ENCODE data around the gene NEXN. TPM values are rescaled to one million over a fixed set of nuclear protein-coding genes. Genes with fewer than 3 reads are reported as not detected.
A peak's percentile ranks its signal among the peaks of the same experiment; 100 is the strongest.

NEXN gene
- total RNA-seq, 2 experiments from 2014 or later, result 0.51 to 0.57 TPM

DNA sequence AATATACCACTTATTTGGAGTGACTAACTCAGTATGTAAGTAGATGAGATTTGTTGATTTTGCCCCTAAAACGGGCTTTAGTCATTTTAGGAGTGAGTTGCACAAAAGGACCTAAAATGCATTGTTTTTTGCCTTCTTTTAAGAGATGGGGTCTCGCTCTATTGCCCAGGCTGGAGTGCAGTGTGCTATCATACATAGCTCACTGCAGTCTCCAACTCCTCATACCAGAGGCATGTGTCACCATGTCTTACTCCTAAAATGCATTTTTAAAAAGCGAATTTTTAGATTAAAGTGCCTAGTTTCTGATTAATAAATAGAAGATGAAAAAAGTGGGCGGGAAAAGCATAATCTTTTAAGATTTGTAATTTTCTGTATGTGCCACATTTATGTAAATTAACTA, 11.5 kb upstream of the NEXN start:
- Mint-ChIP-seq H3K9me3 (no peaks in the 10 kb centered on the region), H3K4me1 (ENCODE audit: low read depth) (no peaks in the 10 kb centered on the region), H3K27me3 (no peaks in the 10 kb centered on the region), H3K4me3 (no peak overlapping the region), H3K27ac (no peak overlapping the region), H3K36me3 (peaks cover 7% of the 10 kb centered on the region)
- intact Hi-C loops (cut with micrococcal nuclease), result no loop called here
- ChIA-PET CTCF (no interaction called here), POLR2A (no interaction called here)
- no peak for DNase-seq

GRCh38 chr1:77881061-77881460, 7.4 kb upstream of the NEXN start:
- no peak overlapping the region for H3K4me3 Mint-ChIP-seq
- intact Hi-C loops (cut with micrococcal nuclease), result no loop called here
- no peak for DNase-seq
- H3K36me3 Mint-ChIP-seq, result peaks cover 5% of the 10 kb centered on the region
- CTCF ChIA-PET, result no interaction called here
- H3K27me3 Mint-ChIP-seq, result peaks cover 3% of the 10 kb centered on the region
- POLR2A ChIA-PET, result no interaction called here
- no peaks in the 10 kb centered on the region for H3K4me1 Mint-ChIP-seq (ENCODE audit: low read depth)
- H3K27ac Mint-ChIP-seq, result no peak overlapping the region
- H3K9me3 Mint-ChIP-seq, result no peaks in the 10 kb centered on the region

- H3K27me3 Mint-ChIP-seq, result peaks cover 10% of the 10 kb centered on the region
- intact Hi-C loops (cut with micrococcal nuclease), result no loop called here
- H3K4me1 Mint-ChIP-seq (ENCODE audit: low read depth), result peaks cover under 1% of the 10 kb centered on the region
- no peak for DNase-seq
- peaks cover 9% of the 10 kb centered on the region for H3K36me3 Mint-ChIP-seq
- no peak overlapping the region for H3K27ac Mint-ChIP-seq
- ChIA-PET POLR2A (no interaction called here), CTCF (no interaction called here)
- H3K4me3 Mint-ChIP-seq, result no peak overlapping the region
- no peaks in the 10 kb centered on the region for H3K9me3 Mint-ChIP-seq
Observed at GRCh38 chr1:77882411-77882810, 6.0 kb upstream of the NEXN start.

DNA sequence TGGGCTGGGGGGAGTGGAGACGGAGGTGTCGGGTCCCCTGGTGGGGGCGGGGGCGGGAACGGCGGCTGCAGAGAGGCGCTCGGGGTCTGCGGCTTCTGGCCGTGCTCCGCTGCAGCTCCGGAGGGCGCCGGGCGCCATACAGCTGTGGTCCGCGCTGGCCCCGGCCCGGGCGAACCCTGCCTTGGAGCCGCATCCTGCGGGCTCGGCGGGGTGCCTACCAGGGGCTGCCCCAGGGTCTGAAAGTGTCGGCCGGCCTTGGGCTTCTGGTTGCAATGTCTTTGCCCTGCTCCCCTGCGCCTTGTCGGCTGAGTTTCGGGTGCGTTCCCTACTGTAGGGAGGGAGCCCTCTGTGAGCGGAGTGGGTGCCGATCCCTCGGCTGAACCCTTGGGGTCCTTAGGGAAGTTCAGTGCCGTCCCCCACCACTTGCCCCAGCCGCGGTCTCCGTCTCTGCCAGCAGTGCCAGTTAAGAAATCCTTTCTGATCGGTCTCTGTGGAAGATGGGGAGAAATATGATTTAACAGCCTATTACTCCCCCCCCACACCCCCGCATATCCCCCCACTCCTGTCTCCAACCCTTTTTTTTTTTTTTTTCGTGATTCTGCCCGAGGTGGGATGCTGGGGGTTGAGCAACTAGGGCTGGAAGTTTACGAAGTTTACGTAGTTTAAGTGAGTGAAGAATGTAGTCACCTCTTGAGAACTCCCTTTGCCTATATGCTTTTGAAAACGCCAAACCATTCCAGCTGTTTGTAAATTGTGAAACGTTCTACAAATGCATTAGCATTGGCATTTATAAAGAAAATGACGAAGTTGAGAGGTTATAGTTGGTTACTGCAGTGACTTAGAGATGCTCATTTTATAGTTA, 588 bp downstream of the NEXN start:
- peak; percentile 28 for DNase-seq
- Mint-ChIP-seq H3K36me3 (peaks cover 8% of the 10 kb centered on the region), H3K27ac (no peak overlapping the region), H3K9me3 (no peaks in the 10 kb centered on the region), H3K4me3 (peak overlapping the region; percentile 64), H3K4me1 (ENCODE audit: low read depth) (peaks cover 8% of the 10 kb centered on the region), H3K27me3 (peaks cover 18% of the 10 kb centered on the region)
- intact Hi-C loops (cut with micrococcal nuclease), result no loop called here
- ChIA-PET POLR2A (no interaction called here), CTCF (no interaction called here)

GRCh38 chr1:77889671-77890070, 1.2 kb downstream of the NEXN start:
- Mint-ChIP-seq H3K9me3 (no peaks in the 10 kb centered on the region), H3K4me3 (no peak overlapping the region), H3K27me3 (peaks cover 18% of the 10 kb centered on the region), H3K36me3 (peaks cover 5% of the 10 kb centered on the region), H3K27ac (no peak overlapping the region), H3K4me1 (ENCODE audit: low read depth) (peaks cover 8% of the 10 kb centered on the region)
- intact Hi-C loops (cut with micrococcal nuclease), result no loop called here
- ChIA-PET CTCF (no interaction called here), POLR2A (no interaction called here)
- DNase-seq, result no peak

DNA sequence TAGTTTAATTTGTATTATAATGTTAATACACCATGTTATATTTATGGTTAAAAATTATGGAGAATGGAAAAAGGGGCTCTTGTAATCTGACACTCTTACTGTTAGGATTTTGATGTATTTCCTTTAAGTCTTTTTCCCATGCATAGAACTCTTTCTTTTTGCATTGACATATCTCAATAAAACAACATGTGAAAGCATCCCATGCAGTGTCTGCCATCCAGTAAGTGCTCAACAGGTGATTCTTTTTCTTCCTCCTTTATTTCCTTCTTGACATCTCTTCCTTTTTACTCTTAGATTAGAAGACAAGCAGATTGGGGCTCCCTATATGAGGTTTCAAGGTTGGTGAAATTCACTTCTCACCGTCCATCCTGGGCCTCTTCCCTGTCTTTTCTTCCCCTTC, 2.8 kb downstream of the NEXN start:
- POLR2A ChIA-PET, result no interaction called here
- Mint-ChIP-seq H3K36me3 (peaks cover 3% of the 10 kb centered on the region), H3K4me3 (no peak overlapping the region), H3K27ac (no peak overlapping the region), H3K4me1 (ENCODE audit: low read depth) (peaks cover 8% of the 10 kb centered on the region), H3K9me3 (no peaks in the 10 kb centered on the region), H3K27me3 (peaks cover 15% of the 10 kb centered on the region)
- no peak for DNase-seq
- intact Hi-C loops (cut with micrococcal nuclease), result no loop called here
- CTCF ChIA-PET, result no interaction called here

- ChIA-PET CTCF (interaction anchor here (0.6 to 1.0 kb wide), 2 partner anchors 156 to 213 kb away, joined by 3 to 4 read pairs; no protein-coding TSS in a partner anchor), POLR2A (interaction anchor here (1.2 kb wide), 1 partner anchor 14 kb away, joined by 4 read pairs; no protein-coding TSS in a partner anchor)
- DNase-seq, result no peak
- no peaks in the 10 kb centered on the region for H3K27me3 Mint-ChIP-seq
- no peaks in the 10 kb centered on the region for H3K36me3 Mint-ChIP-seq
- no peaks in the 10 kb centered on the region for H3K4me1 Mint-ChIP-seq (ENCODE audit: low read depth)
- intact Hi-C loops (cut with micrococcal nuclease), result loop anchor here (5.0 kb wide), 1 partner anchor 752 kb away; no protein-coding TSS in a partner anchor
- H3K9me3 Mint-ChIP-seq, result no peaks in the 10 kb centered on the region
- H3K4me3 Mint-ChIP-seq, result no peak overlapping the region
- H3K27ac Mint-ChIP-seq, result no peak overlapping the region
Observed at GRCh38 chr1:77899647-77900320, 11.4 kb downstream of the NEXN start.

GRCh38 chr1:77900687-77901293, 12.4 kb downstream of the NEXN start:
- intact Hi-C loops (cut with micrococcal nuclease), result loop anchor here (5.0 kb wide), 1 partner anchor 753 kb away; no protein-coding TSS in a partner anchor
- DNase-seq, result peak; percentile 27
- Mint-ChIP-seq H3K27ac (no peak overlapping the region), H3K27me3 (no peaks in the 10 kb centered on the region), H3K4me3 (no peak overlapping the region), H3K36me3 (no peaks in the 10 kb centered on the region), H3K9me3 (no peaks in the 10 kb centered on the region), H3K4me1 (ENCODE audit: low read depth) (no peaks in the 10 kb centered on the region)
- POLR2A ChIA-PET, result interaction anchor here (1.2 kb wide), 1 partner anchor 13 kb away, joined by 4 read pairs; no protein-coding TSS in a partner anchor
- CTCF ChIA-PET, result interaction anchor here (1.0 kb wide), 1 partner anchor 157 kb away, joined by 3 read pairs; no protein-coding TSS in a partner anchor

GRCh38 chr1:77905603-77906002, 17.2 kb downstream of the NEXN start:
- Mint-ChIP-seq H3K27me3 (no peaks in the 10 kb centered on the region), H3K4me1 (ENCODE audit: low read depth) (no peaks in the 10 kb centered on the region), H3K9me3 (no peaks in the 10 kb centered on the region), H3K36me3 (no peaks in the 10 kb centered on the region), H3K4me3 (no peak overlapping the region), H3K27ac (no peak overlapping the region)
- no peak for DNase-seq
- ChIA-PET CTCF (no interaction called here), POLR2A (interaction anchor here (0.7 kb wide), 1 partner anchor 65 kb away, joined by 5 read pairs; no protein-coding TSS in a partner anchor)
- intact Hi-C loops (cut with micrococcal nuclease), result no loop called here

DNA sequence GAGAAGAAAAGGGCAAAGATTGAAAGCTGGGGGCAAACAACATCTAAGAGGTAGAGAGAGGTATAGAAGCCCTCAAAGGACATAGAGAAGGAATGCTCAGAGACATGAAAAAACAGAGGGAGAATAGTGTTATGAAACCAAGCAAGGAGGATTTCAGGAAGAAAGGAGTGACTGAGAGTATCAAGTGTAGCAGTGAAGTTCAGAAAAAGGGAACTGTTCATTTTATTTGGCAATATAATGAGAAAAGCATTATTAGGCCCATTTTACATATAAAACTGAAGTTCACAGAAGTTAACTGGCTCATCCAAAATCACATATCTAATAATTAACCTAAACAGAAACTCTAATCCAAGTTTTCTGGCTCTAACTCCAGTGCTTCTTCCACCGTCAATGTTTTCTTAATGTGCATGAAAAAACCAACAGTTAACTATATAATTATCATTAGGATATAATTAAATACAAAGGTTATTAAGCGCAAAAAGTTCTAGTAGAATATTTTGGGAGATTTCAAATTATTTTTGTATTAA, 17.7 kb downstream of the NEXN start:
- intact Hi-C loops (cut with micrococcal nuclease), result no loop called here
- Mint-ChIP-seq H3K27me3 (no peaks in the 10 kb centered on the region), H3K36me3 (no peaks in the 10 kb centered on the region), H3K9me3 (no peaks in the 10 kb centered on the region), H3K27ac (no peak overlapping the region), H3K4me3 (no peak overlapping the region), H3K4me1 (ENCODE audit: low read depth) (no peaks in the 10 kb centered on the region)
- ChIA-PET POLR2A (no interaction called here), CTCF (no interaction called here)
- DNase-seq, result no peak

GRCh38 chr1:77906624-77907023, 18.2 kb downstream of the NEXN start:
- no peaks in the 10 kb centered on the region for H3K4me1 Mint-ChIP-seq (ENCODE audit: low read depth)
- ChIA-PET POLR2A (no interaction called here), CTCF (no interaction called here)
- no peak overlapping the region for H3K4me3 Mint-ChIP-seq
- H3K27me3 Mint-ChIP-seq, result no peaks in the 10 kb centered on the region
- H3K27ac Mint-ChIP-seq, result no peak overlapping the region
- H3K36me3 Mint-ChIP-seq, result no peaks in the 10 kb centered on the region
- no peak for DNase-seq
- no peaks in the 10 kb centered on the region for H3K9me3 Mint-ChIP-seq
- intact Hi-C loops (cut with micrococcal nuclease), result no loop called here

- CTCF ChIA-PET, result no interaction called here
Observed at GRCh38 chr1:77910116-77910515, 21.7 kb downstream of the NEXN start.

More at GRCh38 chr1:77910116-77910515, 21.7 kb downstream of the NEXN start:
- no peaks in the 10 kb centered on the region for H3K9me3 Mint-ChIP-seq
- no peak overlapping the region for H3K27ac Mint-ChIP-seq
- H3K27me3 Mint-ChIP-seq, result no peaks in the 10 kb centered on the region
- H3K36me3 Mint-ChIP-seq, result no peaks in the 10 kb centered on the region
- POLR2A ChIA-PET, result no interaction called here
- intact Hi-C loops (cut with micrococcal nuclease), result no loop called here
- no peaks in the 10 kb centered on the region for H3K4me1 Mint-ChIP-seq (ENCODE audit: low read depth)
- no peak overlapping the region for H3K4me3 Mint-ChIP-seq
- DNase-seq, result no peak

Measured in activated CD4-positive, alpha-beta memory T cell treated with anti-CD3 and anti-CD28 coated beads for 36 hours (primary cell).